Cortex of kidney (tissue), 1 donor: ENCODE measurements around the gene FTO.
"Not testable (repeated sequence)": the region's sequence is repeated elsewhere in the genome, so short reads cannot be mapped to it uniquely, and the experiment has no call there.

Source experiments
- DNase-seq: peaks from one replicate; lab custom pipeline; 2025; lab: John Stamatoyannopoulos, UW

Gene FTO

DNA sequence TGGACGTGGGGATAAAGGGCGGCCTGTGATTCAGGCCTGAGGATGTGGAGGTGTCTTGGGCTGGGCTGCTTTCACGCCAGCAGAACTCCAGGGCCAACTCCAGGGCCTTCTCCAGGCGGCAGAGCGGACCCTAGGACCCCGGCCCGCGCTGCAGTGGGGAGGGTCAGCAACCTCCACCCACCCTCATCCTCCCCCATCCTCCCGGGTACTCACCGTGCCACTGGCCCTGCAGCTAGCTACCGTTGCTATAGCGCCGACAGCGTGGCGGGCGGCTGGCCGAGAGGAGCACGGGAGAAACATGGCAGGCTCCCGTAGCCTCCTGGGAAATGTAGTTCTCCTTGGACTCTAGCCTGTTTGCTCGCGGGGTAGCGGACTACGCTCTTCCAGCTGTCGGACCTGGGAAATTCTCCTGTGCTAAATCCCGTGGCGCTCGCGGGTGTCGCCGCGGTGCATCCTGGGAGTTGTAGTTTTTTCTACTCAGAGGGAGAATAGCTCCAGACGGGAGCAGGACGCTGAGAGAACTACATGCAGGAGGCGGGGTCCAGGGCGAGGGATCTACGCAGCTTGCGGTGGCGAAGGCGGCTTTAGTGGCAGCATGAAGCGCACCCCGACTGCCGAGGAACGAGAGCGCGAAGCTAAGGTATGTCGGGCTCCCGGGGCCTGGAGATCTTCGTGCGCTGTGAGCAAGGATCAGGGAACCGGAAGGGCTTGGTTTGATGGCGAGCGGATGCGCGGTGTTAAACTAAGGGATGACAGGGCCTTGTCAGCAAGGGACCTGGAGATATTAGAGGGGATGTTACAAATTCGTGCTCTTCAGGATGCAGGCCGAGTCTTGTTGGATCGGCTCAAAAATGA lies at the start of gene FTO, which contains the start of gene RPGRIP1L:
FTO (plus strand) TSS at position 567 of the 855 bp plus-strand sequence.
RPGRIP1L (minus strand) TSS at position 270 of the 855 bp plus-strand sequence. CDS start 3,136 bp downstream, outside the sequence.
- DNase-seq: no peak

DNA sequence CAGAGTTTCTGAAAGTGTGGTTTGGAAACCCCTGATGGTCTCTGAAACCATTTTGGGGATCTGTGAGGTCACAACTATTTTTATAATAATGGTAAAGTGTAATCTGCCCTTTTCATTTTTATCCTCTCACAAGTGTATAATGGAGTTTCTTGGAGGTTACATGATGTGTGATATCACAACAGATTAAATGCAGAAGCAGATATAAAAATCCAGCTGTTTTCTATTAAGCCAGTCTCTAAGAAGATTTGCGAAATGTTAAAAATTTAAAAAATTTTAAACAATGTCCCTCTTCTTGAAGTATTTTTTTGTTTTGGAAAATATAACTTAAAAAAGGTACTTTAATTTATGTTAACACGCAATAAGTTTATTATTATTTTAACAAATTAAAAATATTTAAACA lies 49.0 kb upstream of the FTO start:
- DNase-seq: no peak

DNA sequence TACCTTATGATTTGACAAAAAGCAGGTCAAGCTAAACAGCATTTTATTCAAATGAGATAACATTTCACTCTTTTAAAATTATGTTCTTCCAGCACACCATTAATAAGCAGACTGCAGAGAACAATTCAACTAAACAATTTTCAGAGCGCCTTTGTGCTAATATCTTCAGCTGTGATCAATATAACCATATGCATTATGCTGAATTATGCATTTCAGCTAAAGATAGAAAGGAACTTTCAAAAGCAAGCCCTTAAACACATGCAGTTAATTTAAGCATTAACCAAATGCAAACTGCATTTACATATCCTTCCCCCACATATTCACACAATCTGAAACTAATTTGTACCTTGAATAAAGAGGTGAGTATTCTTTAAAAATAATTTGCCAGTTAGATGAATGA lies 41.9 kb upstream of the FTO start:
- DNase-seq: no peak

DNA sequence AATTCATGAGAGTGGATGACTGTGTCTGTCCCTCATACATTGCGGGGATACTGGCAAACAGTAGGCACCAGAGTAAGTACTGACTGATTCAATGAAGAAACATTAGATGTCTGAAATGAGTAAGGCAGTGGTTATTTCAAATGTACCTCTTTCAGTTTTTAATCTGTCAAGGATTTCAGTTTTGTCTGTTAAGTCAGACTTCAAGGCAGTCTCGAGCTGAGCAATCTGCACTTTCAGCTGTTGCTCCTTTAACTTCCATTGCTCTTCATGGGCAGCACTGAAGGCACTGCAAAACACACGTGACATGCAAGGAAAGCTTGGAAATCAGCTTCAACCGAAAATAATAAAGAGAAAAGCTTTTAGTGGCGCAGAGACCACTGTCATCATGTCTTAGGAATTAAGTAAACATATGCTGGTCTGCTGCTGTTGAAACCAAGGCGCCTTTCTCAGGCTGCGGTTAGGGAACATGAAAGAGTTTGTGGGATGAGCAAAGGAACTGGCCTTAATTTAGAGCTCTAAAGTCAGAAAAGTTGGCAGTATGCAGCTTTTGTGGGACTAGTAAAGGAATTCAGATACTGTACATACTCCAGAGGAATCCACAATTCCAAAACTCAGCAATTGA lies 39.1 kb upstream of the FTO start:
- no peak for DNase-seq

DNA sequence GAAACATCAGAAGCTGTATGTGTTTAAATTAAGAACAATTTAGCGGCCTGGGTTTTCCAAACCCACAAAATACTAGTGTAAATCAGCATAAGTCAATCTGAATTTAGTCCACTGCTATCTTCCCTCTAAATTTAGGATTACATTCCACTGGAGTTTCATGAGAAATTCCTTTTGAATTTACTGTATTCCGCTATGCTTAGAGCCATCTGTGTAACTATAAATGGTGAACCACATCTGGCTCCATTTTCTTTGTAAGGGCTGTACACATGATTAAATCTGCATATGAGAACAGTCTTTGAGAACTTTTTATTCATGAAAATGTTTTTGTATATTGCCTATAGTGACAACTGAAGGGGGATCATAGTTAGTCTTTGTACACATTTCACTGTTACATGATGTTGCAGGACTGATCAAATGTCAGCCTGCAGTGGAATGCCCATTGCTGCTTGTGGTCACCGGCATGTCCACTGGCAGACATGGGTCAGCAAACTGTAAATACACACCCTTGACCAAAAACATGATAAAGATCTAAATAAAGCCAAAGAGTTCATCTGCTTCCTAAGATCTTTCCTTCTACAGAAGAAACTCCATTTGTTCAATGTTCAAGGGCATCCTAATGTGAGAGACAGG lies 37.1 kb upstream of the FTO start:
- no peak for DNase-seq

DNA sequence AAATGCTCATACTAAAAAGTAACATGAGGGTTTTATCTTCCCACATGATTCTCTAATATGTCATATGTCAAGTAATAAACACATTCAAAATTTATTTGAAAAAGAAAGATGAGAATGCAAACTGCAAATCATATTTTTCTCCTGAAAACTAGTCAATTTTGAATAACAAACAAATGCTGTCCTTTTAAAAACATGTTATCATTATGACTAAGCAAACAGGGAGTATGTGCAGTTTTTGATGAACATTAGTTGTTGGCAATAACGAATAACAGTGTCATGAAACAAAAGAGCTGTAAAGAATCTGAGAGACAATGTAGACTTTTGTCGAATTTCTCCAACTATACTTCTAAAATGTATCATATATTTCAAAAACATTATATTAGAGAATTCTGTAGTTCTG lies 35.1 kb upstream of the FTO start:
- no peak for DNase-seq

DNA sequence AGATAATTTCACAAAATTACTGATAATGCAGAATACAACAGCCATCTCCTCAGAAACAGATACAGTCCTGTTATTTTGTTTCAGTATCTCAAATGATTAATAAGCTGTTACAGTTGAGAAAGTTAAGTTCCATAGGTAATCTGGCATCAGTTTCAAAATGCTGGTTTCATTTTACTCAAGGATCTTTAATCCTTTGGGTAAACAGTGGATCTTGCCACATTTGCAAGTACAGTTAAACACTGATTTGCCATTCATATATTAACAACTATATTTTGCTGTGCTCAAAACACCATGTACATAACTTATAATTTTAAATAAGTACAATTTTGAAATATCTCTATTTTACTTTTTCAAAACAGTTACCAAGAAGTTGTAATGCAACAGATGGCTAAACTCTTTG lies 31.5 kb upstream of the FTO start:
- DNase-seq: no peak

DNA sequence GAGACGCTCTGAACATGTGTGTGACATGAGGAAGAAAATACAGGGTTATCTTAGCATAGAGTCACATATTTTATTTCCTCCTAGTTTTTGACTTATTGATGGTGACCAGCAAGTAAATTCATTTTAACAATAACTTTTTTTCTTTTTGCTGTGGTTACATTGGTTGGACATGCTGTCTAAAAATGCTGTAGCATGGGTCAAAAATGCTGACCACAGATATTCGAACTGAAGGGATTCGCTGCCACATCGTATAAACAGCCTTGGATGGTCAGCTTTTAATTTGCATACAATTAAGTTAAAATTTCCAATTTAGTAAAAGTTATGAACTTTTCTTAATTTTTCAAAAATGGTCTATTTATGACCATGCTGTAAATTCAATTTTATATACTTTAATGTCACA lies 30.8 kb upstream of the FTO start:
- no peak for DNase-seq

DNA sequence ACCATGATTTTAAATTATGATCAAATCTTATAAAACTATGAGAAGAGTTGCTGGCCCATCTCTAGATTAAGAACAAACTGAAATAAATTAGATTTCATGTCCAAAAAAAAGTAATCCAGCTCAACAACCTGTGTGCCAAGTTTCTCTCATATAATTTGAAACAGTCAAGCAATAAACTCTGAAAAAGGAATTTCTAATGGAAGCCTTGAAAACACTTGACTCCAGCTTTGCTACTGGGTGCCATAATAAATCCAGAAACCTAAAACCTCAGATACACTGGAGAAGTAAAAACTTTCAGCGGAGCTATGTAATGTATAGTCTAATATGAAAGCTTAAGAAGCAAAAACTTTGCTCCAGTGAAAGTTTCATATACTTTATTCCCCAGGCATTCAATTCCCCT lies 25.8 kb upstream of the FTO start:
- DNase-seq: no peak

DNA sequence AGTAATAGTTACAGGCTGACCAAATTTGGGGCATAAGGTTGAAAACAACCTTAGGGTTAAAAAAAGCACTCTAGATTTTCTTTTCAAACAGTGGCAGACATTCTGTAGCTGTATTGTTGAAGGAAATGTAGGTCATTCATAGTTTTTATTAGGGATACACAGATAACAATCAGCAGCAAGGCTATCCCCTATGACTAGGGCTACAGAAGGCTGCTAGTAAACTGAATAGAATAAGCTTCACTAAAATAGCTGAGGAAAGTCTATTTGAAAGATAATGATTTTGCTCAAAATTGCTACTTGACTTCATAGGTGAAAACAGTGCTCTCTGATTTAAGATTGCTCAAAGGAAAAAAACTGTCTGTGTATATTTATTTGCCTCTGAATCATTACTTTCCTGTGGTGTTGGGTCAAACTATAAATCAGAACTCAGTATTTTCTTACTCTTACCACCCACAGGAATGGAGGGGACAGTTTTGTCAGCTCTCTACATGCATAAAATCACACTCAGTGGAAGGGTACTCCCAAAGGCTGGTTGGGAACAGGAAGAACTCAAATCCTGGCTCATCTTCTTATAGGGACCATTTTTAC lies 25.1 kb upstream of the FTO start:
- DNase-seq: no peak

DNA sequence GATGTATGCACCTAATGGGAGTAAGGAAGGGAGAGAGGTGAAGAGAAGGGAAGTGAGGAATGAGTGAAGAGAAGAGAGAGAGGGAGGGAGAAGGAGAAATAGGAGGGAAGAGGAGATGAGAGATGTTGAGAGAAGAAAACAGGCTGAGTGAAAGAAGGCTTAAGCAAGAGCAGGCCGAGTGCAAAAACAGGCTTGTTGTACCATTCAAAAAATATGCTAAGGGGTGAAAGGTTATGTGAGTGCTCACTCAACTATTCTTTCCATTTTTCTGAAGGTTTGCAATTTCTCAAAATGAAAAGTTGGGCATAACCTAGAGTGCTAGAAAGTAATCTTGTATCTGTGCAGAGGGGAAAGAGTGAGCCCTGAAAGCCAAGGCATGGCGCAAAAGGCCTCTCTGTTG lies 23.2 kb upstream of the FTO start:
- DNase-seq: no peak

DNA sequence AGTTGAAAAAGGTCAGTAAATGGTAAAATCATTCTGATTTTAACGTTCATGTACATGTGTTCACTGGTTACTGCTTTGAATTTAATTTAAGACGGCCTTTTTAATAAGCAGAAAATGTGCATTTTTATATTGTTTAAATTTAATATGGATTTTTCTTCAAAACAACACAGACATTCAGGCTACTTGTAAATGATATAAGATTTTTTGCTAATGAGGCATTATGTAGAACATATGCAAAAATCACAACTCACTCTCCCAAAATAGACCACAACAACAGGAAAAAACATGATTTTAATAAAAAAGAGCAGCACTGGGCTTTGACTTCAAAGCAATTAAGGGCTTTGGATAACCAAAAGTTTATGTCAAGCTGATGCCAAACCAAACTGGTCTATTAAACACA lies 22.6 kb upstream of the FTO start:
- no peak for DNase-seq

DNA sequence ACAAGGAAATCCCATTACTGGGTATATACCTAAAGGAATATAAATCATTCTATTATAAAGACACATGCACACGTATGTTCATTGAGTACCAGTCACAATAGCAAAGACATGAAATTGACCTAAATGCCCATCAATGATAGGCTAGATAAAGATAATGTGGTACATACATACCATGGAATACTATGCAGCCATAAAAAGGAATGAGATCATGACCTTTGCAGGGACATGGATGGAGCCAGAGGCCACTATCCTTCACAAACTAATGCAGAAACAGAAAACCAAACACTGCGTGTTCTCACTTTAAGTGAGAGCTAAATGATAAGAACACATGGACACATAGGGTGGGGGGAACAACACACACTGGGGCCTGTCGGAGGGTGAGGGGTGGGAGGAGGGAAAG lies 18.6 kb upstream of the FTO start:
- DNase-seq: not testable (repeated sequence)

DNA sequence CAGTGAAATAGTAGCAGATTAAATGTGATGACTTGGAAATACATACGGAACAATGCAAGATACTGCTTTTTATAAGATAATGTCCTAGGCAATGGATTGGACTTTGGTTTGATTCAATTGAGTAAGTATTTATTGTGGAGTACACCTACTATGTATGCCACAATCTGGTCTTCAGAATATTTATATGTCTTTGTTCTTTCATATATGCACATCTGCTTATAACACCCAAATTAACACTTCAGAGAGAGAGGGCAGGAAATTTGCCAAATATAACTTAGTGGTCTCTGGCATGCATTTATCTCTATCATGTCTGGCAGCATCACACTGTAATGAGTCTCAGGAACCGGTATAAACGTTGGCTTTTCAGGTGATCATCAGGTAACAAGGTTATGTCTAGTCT lies 17.2 kb upstream of the FTO start:
- no peak for DNase-seq

DNA sequence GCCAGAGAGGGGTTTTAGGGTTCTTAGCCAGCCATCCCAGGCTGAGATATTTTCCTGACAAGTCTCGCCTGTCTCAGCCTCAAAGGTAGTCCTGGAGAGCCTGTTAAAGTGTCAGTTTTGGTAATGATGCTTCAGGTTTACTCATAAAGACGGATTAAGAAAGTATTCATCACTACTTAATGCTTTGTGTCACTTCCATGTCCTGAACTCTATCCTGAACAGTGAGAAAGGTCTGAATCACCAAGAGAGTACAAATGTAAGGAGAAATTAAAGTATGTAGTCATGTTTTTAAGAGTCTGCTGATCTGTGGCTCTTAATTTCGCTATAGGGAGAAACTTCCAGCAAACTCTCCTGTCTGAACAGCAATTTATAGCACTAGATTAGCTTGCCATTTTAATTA lies 14.3 kb upstream of the FTO start:
- DNase-seq: no peak

DNA sequence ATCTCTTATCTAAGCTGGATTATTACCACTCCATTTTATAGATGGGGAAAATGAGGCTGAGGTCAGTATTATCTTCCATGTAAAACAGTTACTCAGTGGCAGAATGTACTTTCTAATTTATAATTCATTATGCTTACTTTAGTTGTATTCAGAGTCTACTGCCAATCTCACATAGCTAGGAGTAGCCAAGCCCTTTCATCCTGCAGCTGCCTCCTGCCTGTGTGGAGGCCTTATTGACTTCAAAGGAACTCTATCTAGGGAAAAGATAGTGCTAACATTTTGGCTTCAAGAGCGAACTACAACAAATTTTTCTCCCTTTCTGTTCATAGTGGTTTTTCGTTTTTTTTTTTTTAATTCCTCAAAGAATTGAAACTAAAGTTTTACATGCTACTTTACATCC lies 13.2 kb upstream of the FTO start:
- DNase-seq: no peak

DNA sequence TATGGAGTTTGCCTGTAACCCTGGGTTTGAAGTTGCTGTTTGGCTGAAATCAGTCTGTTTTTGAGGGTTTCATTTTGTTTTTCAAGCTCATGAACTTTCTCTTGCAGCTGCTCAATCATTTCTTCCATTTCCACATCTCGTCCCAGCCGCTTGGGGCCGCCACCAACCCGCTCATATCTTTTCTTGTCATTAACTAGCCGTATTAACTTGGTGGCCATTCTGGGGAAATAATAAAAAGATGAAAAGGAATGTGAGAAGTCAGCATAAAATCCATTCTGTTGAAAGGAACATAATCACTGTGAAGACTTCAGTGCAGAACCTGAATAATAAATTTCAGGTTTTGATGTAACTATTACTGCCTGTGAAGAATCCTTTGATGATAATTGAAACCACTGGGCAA lies 11.8 kb upstream of the FTO start:
- DNase-seq: no peak

DNA sequence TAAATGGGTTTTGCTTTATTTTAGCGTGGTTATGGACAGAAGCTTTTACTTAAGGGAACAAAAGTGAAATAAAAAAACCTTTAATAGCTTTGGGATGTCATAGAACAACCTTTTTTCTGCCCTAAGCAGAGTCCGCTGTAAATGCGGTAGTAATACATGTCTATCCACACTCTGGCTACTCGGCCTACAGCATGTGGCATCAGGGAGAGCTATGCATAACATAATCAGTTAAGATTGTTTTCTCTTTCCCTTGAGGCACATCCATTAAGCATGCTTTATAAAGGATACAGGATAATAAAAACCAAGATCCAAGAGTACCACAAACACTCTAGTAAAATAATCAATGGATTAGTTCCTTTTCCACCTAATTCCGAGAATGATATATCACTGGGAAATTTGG lies 10.6 kb upstream of the FTO start:
- no peak for DNase-seq

DNA sequence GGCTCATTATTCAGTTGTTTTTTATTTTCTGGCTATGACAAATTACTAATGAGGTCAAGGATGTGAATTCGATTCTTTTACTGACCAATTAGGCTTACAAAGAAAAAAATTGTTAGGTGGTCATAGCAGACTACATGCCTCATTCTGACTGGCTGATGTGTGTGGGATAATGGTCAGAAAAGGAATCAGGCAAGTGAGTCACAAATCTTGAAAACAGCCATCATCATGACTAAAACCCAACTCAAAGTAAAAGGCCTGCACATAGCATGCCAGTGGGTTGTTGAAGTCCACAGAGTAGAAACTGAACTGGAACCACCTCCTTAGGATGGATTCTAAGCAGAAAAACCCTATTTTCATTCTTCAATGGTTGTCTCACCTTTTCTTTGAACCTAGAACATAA lies 8.9 kb upstream of the FTO start:
- no peak for DNase-seq

DNA sequence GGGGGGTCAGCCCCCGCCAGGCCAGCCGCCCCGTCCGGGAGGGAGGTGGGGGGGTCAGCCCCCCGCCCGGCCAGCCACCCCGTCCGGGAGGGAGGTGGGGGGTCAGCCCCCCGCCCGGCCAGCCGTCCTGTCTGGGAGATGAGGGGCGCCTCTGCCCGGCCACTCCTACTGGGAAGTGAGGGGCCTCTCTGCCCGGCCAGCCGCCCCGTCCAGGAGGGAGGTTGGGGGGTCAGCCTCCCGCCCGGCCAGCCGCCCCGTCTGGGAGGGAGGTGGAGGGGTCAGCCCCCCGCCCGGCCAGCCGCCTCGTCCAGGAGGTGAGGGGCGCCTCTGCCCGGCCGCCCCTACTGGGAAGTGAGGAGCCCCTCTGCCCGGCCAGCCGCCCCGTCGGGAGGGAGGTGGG lies 5.7 kb upstream of the FTO start:
- not testable (repeated sequence) for DNase-seq

DNA sequence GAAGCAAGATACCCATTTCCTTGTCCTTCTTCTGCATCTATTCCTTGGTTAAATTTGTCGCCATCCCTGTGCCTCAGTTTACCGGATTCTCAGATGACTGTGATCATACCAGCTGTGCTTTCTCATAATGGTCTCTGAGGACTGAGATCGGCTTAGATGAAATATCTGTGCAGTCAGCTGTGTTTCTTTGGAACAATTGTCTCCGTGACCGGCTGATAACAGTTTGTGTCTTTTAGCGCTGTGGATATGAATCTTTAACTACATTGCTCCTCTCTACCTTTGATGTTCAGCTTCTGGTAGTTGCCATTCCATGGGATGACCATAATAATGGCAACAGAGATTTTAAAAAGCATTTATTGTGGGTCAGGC lies 473 bp downstream of the FTO start:
- DNase-seq: no peak

DNA sequence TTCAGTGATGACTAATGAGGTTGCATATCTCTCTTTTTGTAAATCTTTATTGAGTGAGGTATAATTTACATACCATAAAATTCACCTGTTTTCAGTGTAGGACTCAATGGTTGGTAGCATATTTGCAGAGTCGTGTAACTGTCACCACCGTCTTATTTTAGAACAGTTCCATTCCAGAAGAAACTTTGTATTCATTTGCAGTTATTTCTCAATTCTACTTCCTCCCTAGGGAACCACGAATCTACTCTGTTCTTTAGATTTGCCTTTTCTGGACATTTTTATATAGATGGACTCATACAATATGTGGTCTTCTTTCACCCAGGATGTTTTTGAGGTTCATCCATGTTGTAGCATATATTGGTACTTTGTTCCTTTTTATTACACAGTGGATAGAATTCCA lies 3.7 kb downstream of the FTO start:
- DNase-seq: no peak

DNA sequence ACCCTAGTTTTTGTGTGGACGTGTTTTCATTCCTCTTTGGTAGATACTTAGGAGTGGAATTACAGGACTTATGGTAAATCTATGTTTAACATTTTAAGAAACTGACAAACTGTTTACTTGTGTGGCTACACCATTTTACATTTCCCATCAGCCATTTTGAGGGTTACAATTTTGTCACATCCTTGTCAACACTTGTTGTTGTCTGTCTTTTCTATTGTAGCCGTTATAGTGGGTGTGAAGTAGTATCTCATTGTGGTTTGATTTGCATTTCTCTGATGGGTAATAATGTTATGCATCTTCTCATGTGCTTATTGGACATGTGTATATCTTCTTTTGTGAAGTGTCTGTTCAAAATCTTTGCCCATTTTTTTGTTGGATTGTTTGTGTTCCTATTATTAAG lies 4.5 kb downstream of the FTO start:
- no peak for DNase-seq
